GM18907 (cell line): ENCODE data around the gene SLC9A5.

Source experiments
- ATAC-seq: cut with Tn5 transposase; IDR thresholded peaks from one replicate; pipeline ENCODE4 v1.9.1; 2021; ENCODE audit warnings: mild to moderate bottlenecking, moderate library complexity; ENCODE audit not compliant: unreplicated experiment

The SLC9A5 gene, protein sequence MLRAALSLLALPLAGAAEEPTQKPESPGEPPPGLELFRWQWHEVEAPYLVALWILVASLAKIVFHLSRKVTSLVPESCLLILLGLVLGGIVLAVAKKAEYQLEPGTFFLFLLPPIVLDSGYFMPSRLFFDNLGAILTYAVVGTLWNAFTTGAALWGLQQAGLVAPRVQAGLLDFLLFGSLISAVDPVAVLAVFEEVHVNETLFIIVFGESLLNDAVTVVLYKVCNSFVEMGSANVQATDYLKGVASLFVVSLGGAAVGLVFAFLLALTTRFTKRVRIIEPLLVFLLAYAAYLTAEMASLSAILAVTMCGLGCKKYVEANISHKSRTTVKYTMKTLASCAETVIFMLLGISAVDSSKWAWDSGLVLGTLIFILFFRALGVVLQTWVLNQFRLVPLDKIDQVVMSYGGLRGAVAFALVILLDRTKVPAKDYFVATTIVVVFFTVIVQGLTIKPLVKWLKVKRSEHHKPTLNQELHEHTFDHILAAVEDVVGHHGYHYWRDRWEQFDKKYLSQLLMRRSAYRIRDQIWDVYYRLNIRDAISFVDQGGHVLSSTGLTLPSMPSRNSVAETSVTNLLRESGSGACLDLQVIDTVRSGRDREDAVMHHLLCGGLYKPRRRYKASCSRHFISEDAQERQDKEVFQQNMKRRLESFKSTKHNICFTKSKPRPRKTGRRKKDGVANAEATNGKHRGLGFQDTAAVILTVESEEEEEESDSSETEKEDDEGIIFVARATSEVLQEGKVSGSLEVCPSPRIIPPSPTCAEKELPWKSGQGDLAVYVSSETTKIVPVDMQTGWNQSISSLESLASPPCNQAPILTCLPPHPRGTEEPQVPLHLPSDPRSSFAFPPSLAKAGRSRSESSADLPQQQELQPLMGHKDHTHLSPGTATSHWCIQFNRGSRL

DNA sequence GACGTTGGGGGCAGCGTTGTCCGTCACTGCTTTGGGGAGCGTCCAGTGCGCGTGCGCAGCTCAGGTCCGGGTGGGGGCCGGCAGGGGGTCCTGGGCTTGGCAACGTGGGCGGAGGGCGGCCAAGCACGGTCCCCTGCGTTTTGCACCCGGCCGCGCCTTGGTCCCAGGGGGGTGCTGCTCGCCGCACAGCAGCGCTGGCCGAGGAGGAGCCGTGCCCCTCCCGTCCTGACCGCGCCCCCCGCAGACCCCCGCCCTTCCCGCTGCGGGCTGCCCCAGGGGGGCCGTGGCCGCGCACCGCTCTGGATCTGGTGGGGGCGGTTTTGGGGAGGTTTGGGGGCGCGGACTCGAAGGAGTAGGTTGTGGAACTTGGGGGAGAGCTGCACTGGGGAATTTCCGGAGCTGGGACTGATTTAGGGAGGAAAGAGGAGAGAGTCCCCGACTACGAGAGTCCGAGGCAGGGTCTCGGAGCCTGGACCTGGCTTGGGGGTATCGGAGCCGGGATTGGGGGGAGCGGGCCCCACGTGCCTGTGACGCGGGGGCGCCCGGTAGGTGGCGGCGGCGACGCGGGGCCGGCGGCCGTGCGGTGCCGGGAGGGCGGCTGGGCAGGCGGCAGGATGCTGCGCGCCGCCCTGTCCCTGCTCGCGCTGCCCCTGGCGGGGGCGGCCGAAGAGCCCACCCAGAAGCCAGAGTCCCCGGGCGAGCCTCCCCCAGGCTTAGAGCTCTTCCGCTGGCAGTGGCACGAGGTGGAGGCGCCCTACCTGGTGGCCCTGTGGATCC, at the start of gene SLC9A5:
SLC9A5 (plus strand) TSS at position 579 of the 777 bp plus-strand sequence; CDS start at position 615, 36 bp downstream.
- ATAC-seq, result no peak

- ATAC-seq, result no peak
Measured at GRCh38 chr16:67199011-67199807, 49.6 kb upstream of the SLC9A5 start, which contains the start of gene ELMO3. Gene ELMO3 (plus strand): TSS chr16:67199131. CDS start chr16:67199327, 196 bp downstream.

DNA sequence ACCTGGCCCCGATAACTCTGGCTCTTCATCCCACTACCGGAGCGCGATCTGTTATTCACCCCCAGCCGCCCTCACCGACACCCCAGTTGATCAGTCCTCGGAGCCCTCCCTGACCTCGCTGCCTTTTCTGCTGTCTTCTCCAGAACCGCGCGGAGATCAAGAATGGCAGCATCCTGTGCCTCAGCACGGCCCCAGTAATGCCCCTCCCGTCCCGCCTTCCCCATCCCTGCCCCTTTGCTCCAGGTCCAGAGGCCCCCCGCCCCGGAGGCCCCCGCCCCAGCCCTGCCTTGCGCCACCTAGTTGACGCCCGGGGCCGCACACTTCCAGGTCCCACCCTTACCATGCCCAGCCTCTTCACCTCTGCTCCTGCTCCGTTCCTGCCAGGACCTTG, 49.0 kb upstream of the SLC9A5 start:
- no peak for ATAC-seq

- ATAC-seq, result no peak
Measured at GRCh38 chr16:67200491-67200890, 48.3 kb upstream of the SLC9A5 start.

- no peak for ATAC-seq
Measured at GRCh38 chr16:67201411-67202345, 47.1 kb upstream of the SLC9A5 start.

DNA sequence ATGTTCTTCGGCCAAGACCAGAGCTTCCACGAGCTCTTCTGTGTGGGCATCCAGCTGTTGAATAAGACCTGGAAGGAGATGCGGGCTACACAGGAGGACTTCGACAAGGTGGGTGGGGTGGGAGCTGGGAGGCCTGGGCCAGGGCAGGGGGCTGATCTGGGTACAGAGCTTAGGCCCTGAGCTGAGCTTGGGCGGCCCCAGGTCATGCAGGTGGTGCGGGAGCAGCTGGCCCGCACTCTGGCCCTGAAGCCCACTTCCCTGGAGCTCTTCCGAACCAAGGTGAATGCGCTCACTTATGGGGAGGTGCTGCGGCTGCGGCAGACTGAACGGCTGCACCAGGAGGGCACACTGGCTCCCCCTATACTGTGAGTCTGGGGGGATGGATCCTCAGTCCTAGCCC, 46.4 kb upstream of the SLC9A5 start:
- no peak for ATAC-seq

- no peak for ATAC-seq
Measured at GRCh38 chr16:67202956-67203493, 45.8 kb upstream of the SLC9A5 start.

- no peak for ATAC-seq
Measured at GRCh38 chr16:67204076-67204475, 44.7 kb upstream of the SLC9A5 start.

GRCh38 chr16:67206129-67206837, 42.5 kb upstream of the SLC9A5 start:
- ATAC-seq, result no peak

DNA sequence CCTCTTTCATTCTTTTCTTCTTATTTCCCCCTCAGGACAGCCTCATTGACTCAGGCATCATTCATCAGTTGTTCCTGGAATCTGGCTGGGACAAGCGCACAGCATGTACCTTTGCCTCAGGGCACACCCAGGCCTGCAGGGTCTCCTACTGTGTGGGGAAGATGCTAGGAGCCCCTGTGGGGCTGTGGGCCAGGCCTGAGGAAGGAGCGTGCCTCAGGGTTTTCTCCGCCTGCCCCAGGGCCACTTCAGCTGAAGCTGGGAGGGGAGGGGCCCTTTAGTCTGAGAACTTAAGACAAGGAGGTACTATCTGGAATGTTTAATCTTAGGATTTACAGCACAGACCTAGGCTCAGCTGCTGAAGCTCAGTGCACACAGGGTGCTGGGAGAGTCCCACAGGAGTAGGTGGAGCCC, 41.9 kb upstream of the SLC9A5 start:
- no peak for ATAC-seq

DNA sequence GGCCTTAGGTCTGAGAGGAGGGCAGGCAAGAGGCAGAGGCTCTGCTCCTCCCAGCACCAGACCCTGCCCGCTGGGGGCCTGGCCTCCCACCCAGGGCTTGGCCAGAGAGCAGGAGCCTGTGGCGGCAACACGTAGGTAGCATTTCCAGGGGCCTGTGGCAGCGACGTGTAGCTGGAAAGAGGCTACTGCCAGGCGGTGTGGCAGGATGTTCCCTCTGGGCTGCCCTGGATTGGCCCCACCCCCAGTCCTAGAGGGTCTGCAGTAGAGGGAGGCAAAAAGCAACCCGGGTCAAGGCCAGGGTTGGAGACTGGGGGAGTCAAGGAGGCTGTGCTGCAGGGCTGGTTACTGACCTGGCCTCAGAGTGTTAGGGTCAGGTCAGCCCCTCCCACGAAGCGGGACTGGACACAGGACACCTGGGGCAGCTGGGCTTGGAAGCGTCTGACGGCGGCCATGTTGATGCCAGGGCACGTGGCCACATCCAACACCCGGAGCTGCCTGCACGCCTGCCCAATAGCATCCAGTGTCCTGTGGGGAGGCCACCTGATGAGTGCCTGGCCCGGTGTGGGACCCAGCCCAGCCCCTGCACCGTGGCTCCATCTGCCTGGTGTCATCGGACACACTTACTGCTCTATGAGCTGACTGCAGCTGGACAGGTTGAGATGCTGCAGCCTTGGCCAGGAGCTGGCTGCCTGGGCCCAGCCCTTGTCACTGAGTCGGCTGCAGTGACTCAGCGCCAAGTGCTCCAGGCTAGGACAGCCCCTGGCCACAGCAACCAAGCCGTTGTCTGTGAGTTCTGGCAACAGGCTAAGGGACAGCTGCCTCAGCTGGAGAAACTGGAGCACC, 41.3 kb upstream of the SLC9A5 start:
- no peak for ATAC-seq

DNA sequence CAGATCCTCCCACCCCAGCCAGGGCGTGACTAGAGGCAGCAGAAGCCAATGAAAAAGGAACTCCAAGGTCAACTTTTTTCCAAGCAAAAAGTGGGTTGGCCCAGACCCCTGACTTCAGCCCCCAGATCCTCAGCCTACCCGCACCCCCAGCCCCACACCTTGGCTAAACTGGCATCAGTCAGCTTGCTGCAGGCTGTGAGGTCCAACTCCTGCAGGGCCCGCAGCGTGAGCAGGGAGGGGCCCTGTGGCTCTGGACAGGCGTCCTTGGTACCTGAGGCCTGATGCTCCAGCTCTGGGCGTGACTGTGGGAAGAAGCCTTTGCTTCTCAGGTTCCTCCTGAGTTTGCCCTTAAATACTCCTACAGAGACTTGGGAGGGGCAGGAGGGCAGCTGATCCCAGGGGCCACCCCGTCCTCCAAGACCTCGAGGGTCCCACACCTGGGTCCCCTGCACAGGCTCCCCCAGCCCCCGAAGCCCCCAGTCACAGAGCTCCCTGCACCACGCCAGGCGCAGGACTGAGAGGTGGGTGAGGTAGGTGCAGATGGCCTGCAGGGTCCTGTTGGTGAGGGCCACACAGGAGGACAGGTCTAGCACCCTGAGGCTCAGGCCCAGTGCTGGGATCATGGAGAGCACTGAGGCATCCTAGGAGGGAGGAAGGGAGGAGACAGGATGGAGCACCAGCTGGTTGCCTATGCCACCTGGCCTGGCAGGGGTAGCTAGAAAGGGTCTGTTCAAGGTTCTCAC, 40.5 kb upstream of the SLC9A5 start:
- ATAC-seq, result no peak

GRCh38 chr16:67209565-67209964, 39.2 kb upstream of the SLC9A5 start:
- no peak for ATAC-seq

DNA sequence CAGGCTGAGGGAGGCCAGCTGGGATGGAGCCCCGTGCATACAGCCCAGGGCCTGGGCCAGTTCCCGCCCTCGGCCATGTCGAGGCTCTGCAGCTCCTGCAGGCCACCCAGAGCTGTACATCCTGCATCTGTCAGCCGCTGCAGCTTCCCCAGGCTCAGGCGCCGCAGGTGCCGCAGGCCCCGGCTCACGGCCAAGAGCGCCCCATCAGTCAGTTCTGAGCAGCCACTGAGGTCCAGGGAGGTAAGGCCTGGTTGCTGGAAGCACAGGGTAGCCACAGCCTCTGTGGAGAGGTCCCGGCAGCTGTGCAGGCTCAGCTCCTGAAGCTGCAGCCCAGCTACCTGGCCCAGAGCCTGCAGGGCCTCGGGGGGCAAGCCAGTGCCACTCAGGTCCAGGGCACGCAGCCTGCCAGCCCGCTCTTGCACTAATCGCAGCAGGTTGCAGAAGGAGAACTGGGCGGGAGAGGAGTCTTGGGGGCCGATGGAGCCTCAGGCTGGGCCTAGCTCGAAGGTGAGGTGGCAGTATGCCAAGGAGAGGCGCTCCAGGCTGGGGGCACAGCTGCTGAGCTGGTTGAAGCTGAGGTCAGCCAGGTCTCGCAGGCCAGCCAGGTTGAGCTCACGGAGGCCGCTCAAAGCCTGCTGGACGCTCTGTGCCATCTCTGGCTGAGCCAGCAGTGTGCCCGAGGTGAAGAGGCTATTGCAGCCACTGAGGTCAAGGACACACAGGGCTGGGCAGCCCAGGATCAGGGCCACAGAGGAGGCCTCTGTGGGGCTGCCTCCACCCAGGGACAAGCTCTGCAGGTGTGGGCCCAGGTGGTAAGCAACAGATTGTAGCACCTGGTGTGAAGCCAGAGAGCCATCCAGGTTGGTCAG, 38.5 kb upstream of the SLC9A5 start:
- no peak for ATAC-seq

DNA sequence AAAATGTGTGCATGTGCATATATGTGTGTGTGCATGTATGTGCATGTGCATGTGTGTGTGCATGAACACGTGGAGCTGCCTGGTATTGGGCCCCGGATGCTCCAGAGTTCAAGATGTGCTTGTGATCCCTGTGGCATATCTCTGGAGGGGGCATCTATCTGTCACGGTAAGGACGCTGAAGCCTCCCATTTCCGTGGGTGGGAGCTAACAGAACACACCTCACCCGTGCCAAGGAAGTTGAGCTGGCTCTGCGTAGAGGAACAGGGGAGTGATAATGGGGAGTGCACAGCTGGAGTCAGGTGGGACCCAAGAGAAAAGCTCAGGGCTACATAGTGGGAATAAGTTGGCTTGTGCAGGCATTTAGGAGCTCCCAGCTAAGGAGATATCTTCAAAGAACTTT, 37.1 kb upstream of the SLC9A5 start:
- ATAC-seq, result no peak

DNA sequence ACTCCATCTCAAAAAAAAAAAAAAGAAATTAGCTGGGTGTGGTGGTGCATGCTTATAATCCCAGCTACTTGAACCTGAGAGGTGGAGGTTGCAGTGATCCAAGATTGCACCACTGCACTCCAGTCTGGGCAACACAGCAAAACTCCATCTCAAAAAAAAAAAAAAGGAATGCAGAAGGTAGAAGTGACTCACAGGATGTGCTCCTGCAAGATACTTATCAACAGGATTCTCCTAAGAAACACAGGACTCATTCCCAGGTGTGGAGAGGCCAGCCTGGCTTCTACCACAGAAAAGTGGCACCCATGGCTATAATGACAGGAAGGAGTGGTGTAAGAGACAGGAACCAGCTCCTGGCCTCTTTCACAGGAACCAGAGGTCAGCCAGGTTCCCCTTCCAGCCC, 36.0 kb upstream of the SLC9A5 start:
- ATAC-seq, result no peak
